ENCODE measurements around the gene SMARCD2. TPM values are rescaled to one million over a fixed set of nuclear protein-coding genes. Genes with fewer than 3 reads are reported as not detected.

Gene SMARCD2
- total and polyA plus RNA-seq, 2 donors (not counting 1 experiment from before 2014, with no cell fraction given): 51.1 to 87.0 TPM

DNA sequence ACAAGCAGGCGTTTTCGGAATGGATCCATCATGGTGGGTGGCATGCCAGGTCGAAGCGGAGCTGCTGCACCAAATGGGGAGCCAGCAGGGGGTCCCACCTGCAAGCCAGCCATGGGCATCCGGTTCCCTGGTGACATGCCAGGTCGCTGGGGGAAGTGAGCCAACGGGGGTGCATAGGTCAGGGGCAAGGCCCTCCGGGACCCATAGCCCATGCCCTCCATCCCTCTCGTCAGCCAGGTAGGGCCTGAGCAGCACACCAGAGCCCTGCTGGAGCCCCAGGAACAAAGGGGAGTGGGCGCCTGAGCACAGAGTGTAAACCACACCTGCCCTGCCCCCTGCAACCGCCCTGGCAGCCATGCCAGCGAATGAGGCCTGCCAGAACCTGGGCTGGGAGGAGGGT, 5.0 kb downstream of the SMARCD2 start:
- no peak for DNase-seq (ENCODE audit: low read depth in 2 of 2)
- H3K4me2 ChIP-seq (ENCODE audit: extremely low read depth, insufficient read depth, low read length): no peak overlapping the region
- no peak overlapping the region for H2AFZ ChIP-seq (ENCODE audit: low read length)
- H3K4me3 ChIP-seq (replicated peaks in 1 of 4; ENCODE audit: control extremely low read depth in 1 of 4, insufficient read depth in 1 of 4, low read depth in 3 of 4, low read length in 4 of 4): no peak overlapping the region
- H3K36me3 ChIP-seq (ENCODE audit: control insufficient read depth, insufficient read depth, low read length): peaks cover 21% of the 10 kb centered on the region
- no peaks in the 10 kb centered on the region for H3K9me3 ChIP-seq (ENCODE audit: control insufficient read depth, insufficient read depth, low read depth, low read length)
- no peak overlapping the region for H3K9ac ChIP-seq (ENCODE audit: insufficient read depth, low read length)
- H3K27ac ChIP-seq (ENCODE audit: insufficient read depth, low read length): no peak overlapping the region
- no peaks in the 10 kb centered on the region for H3K27me3 ChIP-seq (ENCODE audit: control insufficient read depth, insufficient read depth, low read length)
- peaks cover 17% of the 10 kb centered on the region for H3K4me1 ChIP-seq (ENCODE audit: control insufficient read depth, extremely low read depth, insufficient read depth, low read length)
- no peaks in the 10 kb centered on the region for H4K20me1 ChIP-seq (ENCODE audit: control insufficient read depth, extremely low read depth, insufficient read depth, low read length)
- H3K79me2 ChIP-seq (ENCODE audit: control insufficient read depth, insufficient read depth, low read length): peaks cover 49% of the 10 kb centered on the region
- TF ChIP-seq, protein P1, sequence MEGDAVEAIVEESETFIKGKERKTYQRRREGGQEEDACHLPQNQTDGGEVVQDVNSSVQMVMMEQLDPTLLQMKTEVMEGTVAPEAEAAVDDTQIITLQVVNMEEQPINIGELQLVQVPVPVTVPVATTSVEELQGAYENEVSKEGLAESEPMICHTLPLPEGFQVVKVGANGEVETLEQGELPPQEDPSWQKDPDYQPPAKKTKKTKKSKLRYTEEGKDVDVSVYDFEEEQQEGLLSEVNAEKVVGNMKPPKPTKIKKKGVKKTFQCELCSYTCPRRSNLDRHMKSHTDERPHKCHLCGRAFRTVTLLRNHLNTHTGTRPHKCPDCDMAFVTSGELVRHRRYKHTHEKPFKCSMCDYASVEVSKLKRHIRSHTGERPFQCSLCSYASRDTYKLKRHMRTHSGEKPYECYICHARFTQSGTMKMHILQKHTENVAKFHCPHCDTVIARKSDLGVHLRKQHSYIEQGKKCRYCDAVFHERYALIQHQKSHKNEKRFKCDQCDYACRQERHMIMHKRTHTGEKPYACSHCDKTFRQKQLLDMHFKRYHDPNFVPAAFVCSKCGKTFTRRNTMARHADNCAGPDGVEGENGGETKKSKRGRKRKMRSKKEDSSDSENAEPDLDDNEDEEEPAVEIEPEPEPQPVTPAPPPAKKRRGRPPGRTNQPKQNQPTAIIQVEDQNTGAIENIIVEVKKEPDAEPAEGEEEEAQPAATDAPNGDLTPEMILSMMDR (conservative IDR thresholded peaks at IDR 0.05 in 1 of 2, IDR thresholded peaks at IDR 0.05 in 1 of 2; ENCODE audit: low read depth in 1 of 2, low read length in 2 of 2): no peak
- TF ChIP-seq EZH2 (IDR thresholded peaks at IDR 0.05; ENCODE audit: low read length, missing control alignments): no peak

DNA sequence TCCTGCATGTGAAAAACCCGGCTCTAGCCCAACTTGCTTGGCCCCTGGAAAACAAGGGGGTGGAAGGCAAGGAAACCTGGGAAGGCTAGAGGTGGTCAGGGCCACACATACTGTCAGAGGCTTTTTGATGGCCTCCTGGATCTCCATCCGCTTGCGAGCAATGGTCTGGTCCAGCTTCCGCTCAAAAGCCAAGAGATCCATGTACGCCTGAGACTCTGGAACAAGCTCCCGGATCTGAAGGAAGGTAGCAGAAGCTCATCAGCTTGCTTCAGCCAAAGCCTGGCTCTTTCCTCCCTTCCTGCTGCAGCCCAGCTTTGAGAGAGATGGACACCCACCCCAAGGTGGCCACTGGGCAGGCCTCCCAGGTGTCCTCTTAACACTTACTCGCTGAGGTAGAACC, 5.7 kb downstream of the SMARCD2 start:
- Histone ChIP-seq H3K4me1 (ENCODE audit: control insufficient read depth, extremely low read depth, insufficient read depth, low read length) (peaks cover 17% of the 10 kb centered on the region), H2AFZ (ENCODE audit: low read length) (no peak overlapping the region), H3K27ac (ENCODE audit: insufficient read depth, low read length) (no peak overlapping the region), H3K9me3 (ENCODE audit: control insufficient read depth, insufficient read depth, low read depth, low read length) (no peaks in the 10 kb centered on the region), H4K20me1 (ENCODE audit: control insufficient read depth, extremely low read depth, insufficient read depth, low read length) (no peaks in the 10 kb centered on the region), H3K9ac (ENCODE audit: insufficient read depth, low read length) (no peak overlapping the region), H3K4me2 (ENCODE audit: extremely low read depth, insufficient read depth, low read length) (no peak overlapping the region), H3K27me3 (ENCODE audit: control insufficient read depth, insufficient read depth, low read length) (no peaks in the 10 kb centered on the region), H3K79me2 (ENCODE audit: control insufficient read depth, insufficient read depth, low read length) (peaks cover 46% of the 10 kb centered on the region), H3K36me3 (ENCODE audit: control insufficient read depth, insufficient read depth, low read length) (peaks cover 22% of the 10 kb centered on the region), H3K4me3 (replicated peaks in 1 of 4; ENCODE audit: control extremely low read depth in 1 of 4, insufficient read depth in 1 of 4, low read depth in 3 of 4, low read length in 4 of 4) (no peak overlapping the region)
- DNase-seq (ENCODE audit: low read depth in 2 of 2): no peak
- no peak for TF ChIP-seq EZH2 (IDR thresholded peaks at IDR 0.05; ENCODE audit: low read length, missing control alignments)
- TF ChIP-seq, protein P1 (conservative IDR thresholded peaks at IDR 0.05 in 1 of 2, IDR thresholded peaks at IDR 0.05 in 1 of 2; ENCODE audit: low read depth in 1 of 2, low read length in 2 of 2): no peak

DNA sequence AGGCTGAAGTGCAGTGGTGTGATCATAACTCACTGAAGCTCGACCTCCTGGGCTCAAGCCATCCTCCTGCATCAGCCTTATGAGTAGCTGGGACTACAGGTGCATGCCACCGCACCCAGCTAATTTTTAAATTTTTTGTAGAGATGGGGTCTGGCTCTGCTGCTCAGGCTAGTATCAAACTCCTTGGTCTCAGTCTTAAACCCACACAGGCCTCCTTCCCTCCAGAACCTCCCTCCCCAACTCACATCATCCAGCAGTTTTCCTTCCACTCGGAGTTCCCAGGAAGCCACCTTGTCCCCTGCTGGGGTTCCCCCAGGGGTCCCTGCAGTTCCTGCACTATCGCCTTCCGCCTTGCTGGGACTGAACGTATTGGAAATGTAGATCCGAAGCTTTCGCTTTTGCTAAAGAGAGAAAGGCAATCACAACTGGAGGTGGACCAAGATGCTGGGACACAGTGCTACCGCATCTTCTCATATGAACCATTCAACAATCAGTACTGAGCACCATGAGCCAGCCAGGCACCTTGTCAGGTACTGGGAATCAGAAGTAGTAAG, 7.2 kb downstream of the SMARCD2 start:
- H3K27me3 ChIP-seq (ENCODE audit: control insufficient read depth, insufficient read depth, low read length): no peaks in the 10 kb centered on the region
- no peak overlapping the region for H3K27ac ChIP-seq (ENCODE audit: insufficient read depth, low read length)
- no peak overlapping the region for H3K4me2 ChIP-seq (ENCODE audit: extremely low read depth, insufficient read depth, low read length)
- H2AFZ ChIP-seq (ENCODE audit: low read length): no peak overlapping the region
- no peak for TF ChIP-seq EZH2 (IDR thresholded peaks at IDR 0.05; ENCODE audit: low read length, missing control alignments)
- TF ChIP-seq, protein P1 (conservative IDR thresholded peaks at IDR 0.05 in 1 of 2, IDR thresholded peaks at IDR 0.05 in 1 of 2; ENCODE audit: low read depth in 1 of 2, low read length in 2 of 2): no peak
- H3K4me3 ChIP-seq (replicated peaks in 1 of 4; ENCODE audit: control extremely low read depth in 1 of 4, insufficient read depth in 1 of 4, low read depth in 3 of 4, low read length in 4 of 4): no peak overlapping the region
- peaks cover 35% of the 10 kb centered on the region for H3K36me3 ChIP-seq (ENCODE audit: control insufficient read depth, insufficient read depth, low read length)
- peaks cover 32% of the 10 kb centered on the region for H3K79me2 ChIP-seq (ENCODE audit: control insufficient read depth, insufficient read depth, low read length)
- no peak for DNase-seq (ENCODE audit: low read depth in 2 of 2)
- no peaks in the 10 kb centered on the region for H4K20me1 ChIP-seq (ENCODE audit: control insufficient read depth, extremely low read depth, insufficient read depth, low read length)
- no peak overlapping the region for H3K9ac ChIP-seq (ENCODE audit: insufficient read depth, low read length)
- no peaks in the 10 kb centered on the region for H3K9me3 ChIP-seq (ENCODE audit: control insufficient read depth, insufficient read depth, low read depth, low read length)
- peaks cover 10% of the 10 kb centered on the region for H3K4me1 ChIP-seq (ENCODE audit: control insufficient read depth, extremely low read depth, insufficient read depth, low read length)
